GM06990 (cell line): ENCODE results near the gene FGF12.

Experiments
- DNase-seq: peaks from one replicate; pipeline ENCODE4 v3.0.0-alpha.2; 2011; ENCODE audit not compliant: insufficient read length; ENCODE audit errors: extremely low read depth
- H3K27me3 ChIP-seq: replicated peaks from 2 replicates; pipeline ENCODE4 v1.6.0; 2011; ENCODE audit warnings: low read length; ENCODE audit not compliant: control insufficient read depth, insufficient read depth
- H3K36me3 ChIP-seq: 2 replicates; pipeline ENCODE4 v1.5.1; 2011; ENCODE audit warnings: low read length; ENCODE audit not compliant: control insufficient read depth, insufficient read depth
- H3K4me3 ChIP-seq: replicated peaks from 2 replicates; pipeline ENCODE4 v1.5.1; 2011; ENCODE audit warnings: low read depth, mild to moderate bottlenecking, control low read depth, low read length
- CTCF ChIP-seq: IDR thresholded peaks from 2 replicates; pipeline ENCODE4 v1.5.1; 2011; ENCODE audit warnings: low read length, control low read depth, mild to moderate bottlenecking, inconsistent platforms; ENCODE audit not compliant: insufficient read depth, poor library complexity, severe bottlenecking

FGF12 gene

GRCh38 chr3:192336286-192336685 is 391.1 kb downstream of the FGF12 start:
- no peak for DNase-seq
- H3K4me3 ChIP-seq: no peak overlapping the region
- H3K27me3 ChIP-seq: no peaks in the 10 kb centered on the region
- no peak for TF ChIP-seq CTCF
- H3K36me3 ChIP-seq: no peaks in the 10 kb centered on the region

GRCh38 chr3:192332386-192333291 is 394.7 kb downstream of the FGF12 start:
- Histone ChIP-seq H3K27me3 (no peaks in the 10 kb centered on the region), H3K4me3 (no peak overlapping the region), H3K36me3 (no peaks in the 10 kb centered on the region)
- no peak for TF ChIP-seq CTCF
- no peak for DNase-seq

- no peak for TF ChIP-seq CTCF
These were observed 395.5 kb downstream of the FGF12 start for GRCh38 chr3:192331749-192332385.

GRCh38 chr3:192326656-192327055 is 400.7 kb downstream of the FGF12 start:
- no peak for DNase-seq
- Histone ChIP-seq H3K36me3 (no peaks in the 10 kb centered on the region), H3K27me3 (no peaks in the 10 kb centered on the region), H3K4me3 (no peak overlapping the region)
- TF ChIP-seq CTCF: no peak

More at GRCh38 chr3:192331749-192332385, 395.5 kb downstream of the FGF12 start:
- H3K27me3 ChIP-seq: no peaks in the 10 kb centered on the region
- no peak overlapping the region for H3K4me3 ChIP-seq
- DNase-seq: no peak
- H3K36me3 ChIP-seq: no peaks in the 10 kb centered on the region

GRCh38 chr3:192317564-192317963 is 409.8 kb downstream of the FGF12 start:
- no peak for TF ChIP-seq CTCF
- no peaks in the 10 kb centered on the region for H3K36me3 ChIP-seq
- DNase-seq: no peak
- no peaks in the 10 kb centered on the region for H3K27me3 ChIP-seq
- H3K4me3 ChIP-seq: no peak overlapping the region
